CD4-positive, CD25-positive, alpha-beta regulatory T cell (primary cell): Measurements from ENCODE around the gene CCDC187. TPM values are rescaled to one million over a fixed set of nuclear protein-coding genes. Genes with fewer than 3 reads are reported as not detected.

Experiments used
- ATAC-seq, 2 donors: fragments of 150-1000 bp; cut with Tn5 transposase; one replicate each; pipeline ENCODE4 v1.10.0; 2021; ENCODE audit warnings: low read depth in 2 of 2, moderate number of reproducible peaks in 2 of 2, moderate library complexity in 1 of 2
- DNase-seq, 3 donors: peaks; one replicate each; pipeline versions ENCODE4 v3.0.0 to v3.0.0-alpha.2; 2012 to 2022; ENCODE audit warnings: mixed read lengths in 1 of 3
- H3K27ac ChIP-seq: one replicate; pipeline ENCODE4 v1.7.0; 2013; ENCODE audit warnings: mild to moderate bottlenecking, low read length; ENCODE audit not compliant: insufficient read depth, poor library complexity, severe bottlenecking
- H3K27me3 ChIP-seq: one replicate; pipeline ENCODE4 v1.7.0; 2013; ENCODE audit warnings: low read length; ENCODE audit not compliant: control insufficient read depth, insufficient read depth
- H3K36me3 ChIP-seq: one replicate; pipeline ENCODE4 v1.7.0; 2013; ENCODE audit warnings: mild to moderate bottlenecking, low read length, moderate library complexity; ENCODE audit not compliant: control insufficient read depth, insufficient read depth
- H3K4me1 ChIP-seq: 2 replicates; pipeline ENCODE4 v1.7.0; 2013; ENCODE audit warnings: mild to moderate bottlenecking, low read length; ENCODE audit not compliant: insufficient read depth, control insufficient read depth, poor library complexity, severe bottlenecking
- H3K4me3 ChIP-seq: one replicate; pipeline ENCODE4 v1.7.0; 2013; ENCODE audit warnings: low read depth, mild to moderate bottlenecking, low read length, moderate library complexity
- H3K9me3 ChIP-seq, 2 experiments: 1 replicate in 1 of 2; 2 replicates in 1 of 2; pipeline ENCODE4 v1.7.0; 2013; ENCODE audit warnings: low read length in 2 of 2, mild to moderate bottlenecking in 1 of 2, moderate library complexity in 1 of 2; ENCODE audit not compliant: control insufficient read depth in 2 of 2
- H3K27ac Mint-ChIP-seq, 3 donors: one replicate each; pipeline ENCODE4 v1.8.0; 2020 to 2022; ENCODE audit warnings: mild to moderate bottlenecking in 3 of 3, mixed read lengths in 3 of 3, moderate library complexity in 2 of 3
- H3K27me3 Mint-ChIP-seq: one replicate; pipeline ENCODE4 v1.8.0; 2022; ENCODE audit warnings: mild to moderate bottlenecking, mixed read lengths
- H3K36me3 Mint-ChIP-seq: one replicate; pipeline ENCODE4 v1.8.0; 2020; ENCODE audit warnings: mixed read lengths
- H3K4me1 Mint-ChIP-seq, 4 donors: one replicate each; pipeline ENCODE4 v1.8.0; 2020 to 2022; ENCODE audit warnings: mixed read lengths in 4 of 4, mild to moderate bottlenecking in 1 of 4
- H3K4me3 Mint-ChIP-seq, 4 donors: one replicate each; pipeline ENCODE4 v1.8.0; 2020 to 2022; ENCODE audit warnings: mild to moderate bottlenecking in 4 of 4, mixed read lengths in 4 of 4, moderate library complexity in 3 of 4
- H3K9me3 Mint-ChIP-seq, 7 donors: one replicate each; pipeline ENCODE4 v1.8.0; 2020 to 2022; ENCODE audit warnings: mixed read lengths in 7 of 7, mild to moderate bottlenecking in 3 of 7, moderate library complexity in 2 of 7
- polyA plus RNA-seq, 4 donors: library from polyadenylated mRNA; unstranded; fragments of 300-500 nt; fragmentation: Illumina TruSeq; gene quantifications; one replicate each; pipeline ENCODE4 v1.2.3, GENCODE V29; 2021
- total RNA-seq: library from RNA; stranded (reverse); gene quantifications from one replicate; pipeline ENCODE4 v1.2.3, GENCODE V29; 2022

Gene CCDC187
- total and polyA plus RNA-seq, 5 donors from 2014 or later = not detected

GRCh38 chr9:136277746-136278145 lies 26.1 kb downstream of the CCDC187 start:
- Mint-ChIP-seq H3K36me3 (no peaks in the 10 kb centered on the region), H3K4me3 (no peak overlapping the region), H3K27me3 (peaks cover 7% of the 10 kb centered on the region), H3K27ac (no peak overlapping the region), H3K9me3 (no peaks in the 10 kb centered on the region), H3K4me1 (no peaks in the 10 kb centered on the region)
- ATAC-seq (no peak), DNase-seq (no peak)
- Histone ChIP-seq H3K4me1 (no peaks in the 10 kb centered on the region), H3K27me3 (no peaks in the 10 kb centered on the region), H3K9me3 (no peaks in the 10 kb centered on the region), H3K36me3 (no peaks in the 10 kb centered on the region), H3K4me3 (no peak overlapping the region), H3K27ac (no peak overlapping the region)

GRCh38 chr9:136276716-136277115 lies 27.2 kb downstream of the CCDC187 start:
- Mint-ChIP-seq H3K36me3 (no peaks in the 10 kb centered on the region), H3K4me1 (no peaks in the 10 kb centered on the region), H3K4me3 (no peak overlapping the region), H3K27ac (no peak overlapping the region), H3K27me3 (peaks cover 7% of the 10 kb centered on the region), H3K9me3 (no peaks in the 10 kb centered on the region)
- ATAC-seq (no peak), DNase-seq (no peak)
- Histone ChIP-seq H3K36me3 (no peaks in the 10 kb centered on the region), H3K4me1 (no peaks in the 10 kb centered on the region), H3K9me3 (no peaks in the 10 kb centered on the region), H3K4me3 (no peak overlapping the region), H3K27ac (no peak overlapping the region), H3K27me3 (no peaks in the 10 kb centered on the region)

GRCh38 chr9:136275655-136276429 lies 28.1 kb downstream of the CCDC187 start:
- Histone ChIP-seq H3K4me3 (no peak overlapping the region), H3K4me1 (no peaks in the 10 kb centered on the region), H3K27me3 (no peaks in the 10 kb centered on the region), H3K27ac (no peak overlapping the region), H3K9me3 (no peaks in the 10 kb centered on the region), H3K36me3 (no peaks in the 10 kb centered on the region)
- Mint-ChIP-seq H3K27me3 (peaks cover 7% of the 10 kb centered on the region), H3K27ac (no peak overlapping the region), H3K4me1 (no peaks in the 10 kb centered on the region), H3K36me3 (no peaks in the 10 kb centered on the region), H3K9me3 (no peaks in the 10 kb centered on the region), H3K4me3 (no peak overlapping the region)
- ATAC-seq (no peak), DNase-seq (no peak)

GRCh38 chr9:136274786-136275654 lies 28.9 kb downstream of the CCDC187 start:
- Histone ChIP-seq H3K27ac (no peak overlapping the region), H3K27me3 (no peaks in the 10 kb centered on the region), H3K4me3 (no peak overlapping the region), H3K4me1 (no peaks in the 10 kb centered on the region), H3K36me3 (no peaks in the 10 kb centered on the region), H3K9me3 (no peaks in the 10 kb centered on the region)
- no peak overlapping the region for H3K27ac Mint-ChIP-seq
- DNase-seq = no peak
- ATAC-seq = no peak
- no peaks in the 10 kb centered on the region for H3K36me3 Mint-ChIP-seq
- peaks cover 7% of the 10 kb centered on the region for H3K27me3 Mint-ChIP-seq
- no peaks in the 10 kb centered on the region for H3K4me1 Mint-ChIP-seq
- H3K4me3 Mint-ChIP-seq = no peak overlapping the region
- no peaks in the 10 kb centered on the region for H3K9me3 Mint-ChIP-seq

GRCh38 chr9:136273921-136274785 lies 29.7 kb downstream of the CCDC187 start:
- Mint-ChIP-seq H3K9me3 (no peaks in the 10 kb centered on the region), H3K4me1 (no peaks in the 10 kb centered on the region), H3K27ac (no peak overlapping the region), H3K36me3 (no peaks in the 10 kb centered on the region), H3K27me3 (peaks cover 7% of the 10 kb centered on the region), H3K4me3 (no peak overlapping the region)
- ATAC-seq (no peak), DNase-seq (no peak)
- Histone ChIP-seq H3K36me3 (no peaks in the 10 kb centered on the region), H3K27me3 (no peaks in the 10 kb centered on the region), H3K4me1 (no peaks in the 10 kb centered on the region), H3K9me3 (no peaks in the 10 kb centered on the region), H3K27ac (no peak overlapping the region), H3K4me3 (no peak overlapping the region)

- Histone ChIP-seq H3K27me3 (no peaks in the 10 kb centered on the region), H3K4me3 (no peak overlapping the region), H3K36me3 (no peaks in the 10 kb centered on the region), H3K9me3 (no peaks in the 10 kb centered on the region), H3K27ac (no peak overlapping the region), H3K4me1 (no peaks in the 10 kb centered on the region)
- DNase-seq = no peak
- H3K27me3 Mint-ChIP-seq = peaks cover 8% of the 10 kb centered on the region
- H3K4me1 Mint-ChIP-seq = no peaks in the 10 kb centered on the region
- H3K4me3 Mint-ChIP-seq = no peak overlapping the region
- no peaks in the 10 kb centered on the region for H3K9me3 Mint-ChIP-seq
- no peak for ATAC-seq
- no peak overlapping the region for H3K27ac Mint-ChIP-seq
- H3K36me3 Mint-ChIP-seq = no peaks in the 10 kb centered on the region
These were observed 30.5 kb downstream of the CCDC187 start for GRCh38 chr9:136273244-136273865.

- no peak for ATAC-seq
- Histone ChIP-seq H3K4me3 (no peak overlapping the region), H3K27ac (no peak overlapping the region), H3K9me3 (no peaks in the 10 kb centered on the region), H3K4me1 (peaks cover 11% of the 10 kb centered on the region), H3K27me3 (no peaks in the 10 kb centered on the region), H3K36me3 (no peaks in the 10 kb centered on the region)
- Mint-ChIP-seq H3K4me1 (peaks cover 0 to 12% (median 2%) of the 10 kb centered on the region in 4 donors), H3K4me3 (no peak overlapping the region), H3K9me3 (no peaks in the 10 kb centered on the region), H3K27ac (no peak overlapping the region), H3K27me3 (peaks cover 11% of the 10 kb centered on the region), H3K36me3 (no peaks in the 10 kb centered on the region)
- DNase-seq = no peak
These were observed 33.7 kb downstream of the CCDC187 start for GRCh38 chr9:136270173-136270705.
